ENCODE data around the gene INTS7. TPM values are rescaled to one million over a fixed set of nuclear protein-coding genes. Genes with fewer than 3 reads are reported as not detected.
"Not testable (repeated sequence)": the region's sequence is repeated elsewhere in the genome, so short reads cannot be mapped to it uniquely, and the experiment has no call there.

Gene INTS7
- total RNA-seq, 3 donors from 2014 or later, result 6.6 to 16.7 (median 10.8) TPM

GRCh38 chr1:211920602-211921226 lies 114.6 kb downstream of the INTS7 start:
- Histone ChIP-seq H3K4me1 (no peaks in the 10 kb centered on the region), H3K27ac (peak overlapping the region in 1 of 2 donors; percentile 5), H3K36me3 (no peaks in the 10 kb centered on the region), H3K4me3 (no peak overlapping the region), H3K9me3 (no peaks in the 10 kb centered on the region), H3K27me3 (no peaks in the 10 kb centered on the region)
- intact Hi-C loops (cut with DNase I; ENCODE audit: low total_unique reads), result no loop called here
- TF ChIP-seq, protein P1, sequence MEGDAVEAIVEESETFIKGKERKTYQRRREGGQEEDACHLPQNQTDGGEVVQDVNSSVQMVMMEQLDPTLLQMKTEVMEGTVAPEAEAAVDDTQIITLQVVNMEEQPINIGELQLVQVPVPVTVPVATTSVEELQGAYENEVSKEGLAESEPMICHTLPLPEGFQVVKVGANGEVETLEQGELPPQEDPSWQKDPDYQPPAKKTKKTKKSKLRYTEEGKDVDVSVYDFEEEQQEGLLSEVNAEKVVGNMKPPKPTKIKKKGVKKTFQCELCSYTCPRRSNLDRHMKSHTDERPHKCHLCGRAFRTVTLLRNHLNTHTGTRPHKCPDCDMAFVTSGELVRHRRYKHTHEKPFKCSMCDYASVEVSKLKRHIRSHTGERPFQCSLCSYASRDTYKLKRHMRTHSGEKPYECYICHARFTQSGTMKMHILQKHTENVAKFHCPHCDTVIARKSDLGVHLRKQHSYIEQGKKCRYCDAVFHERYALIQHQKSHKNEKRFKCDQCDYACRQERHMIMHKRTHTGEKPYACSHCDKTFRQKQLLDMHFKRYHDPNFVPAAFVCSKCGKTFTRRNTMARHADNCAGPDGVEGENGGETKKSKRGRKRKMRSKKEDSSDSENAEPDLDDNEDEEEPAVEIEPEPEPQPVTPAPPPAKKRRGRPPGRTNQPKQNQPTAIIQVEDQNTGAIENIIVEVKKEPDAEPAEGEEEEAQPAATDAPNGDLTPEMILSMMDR (IDR thresholded peaks at IDR 0.05), result no peak
- TF ChIP-seq POLR2A (IDR thresholded peaks at IDR 0.05), result no peak
- no peak for TF ChIP-seq POLR2AphosphoS5 (IDR thresholded peaks at IDR 0.05)
- no peak for DNase-seq (ENCODE audit: low spot score in 2 of 2)

GRCh38 chr1:211920141-211920572 lies 115.2 kb downstream of the INTS7 start:
- H3K4me1 ChIP-seq, result no peaks in the 10 kb centered on the region
- no peaks in the 10 kb centered on the region for H3K36me3 ChIP-seq
- TF ChIP-seq, protein P1 (IDR thresholded peaks at IDR 0.05), result no peak
- TF ChIP-seq POLR2AphosphoS5 (IDR thresholded peaks at IDR 0.05) (no peak), POLR2A (IDR thresholded peaks at IDR 0.05) (no peak)
- H3K4me3 ChIP-seq, result no peak overlapping the region
- peak in 1 of 2 donors; percentile 41 for DNase-seq (ENCODE audit: low spot score in 2 of 2)
- H3K9me3 ChIP-seq, result no peaks in the 10 kb centered on the region
- no peaks in the 10 kb centered on the region for H3K27me3 ChIP-seq
- peak overlapping the region in 1 of 2 donors; percentile 20 for H3K27ac ChIP-seq
- intact Hi-C loops (cut with DNase I; ENCODE audit: low total_unique reads), result no loop called here

DNA sequence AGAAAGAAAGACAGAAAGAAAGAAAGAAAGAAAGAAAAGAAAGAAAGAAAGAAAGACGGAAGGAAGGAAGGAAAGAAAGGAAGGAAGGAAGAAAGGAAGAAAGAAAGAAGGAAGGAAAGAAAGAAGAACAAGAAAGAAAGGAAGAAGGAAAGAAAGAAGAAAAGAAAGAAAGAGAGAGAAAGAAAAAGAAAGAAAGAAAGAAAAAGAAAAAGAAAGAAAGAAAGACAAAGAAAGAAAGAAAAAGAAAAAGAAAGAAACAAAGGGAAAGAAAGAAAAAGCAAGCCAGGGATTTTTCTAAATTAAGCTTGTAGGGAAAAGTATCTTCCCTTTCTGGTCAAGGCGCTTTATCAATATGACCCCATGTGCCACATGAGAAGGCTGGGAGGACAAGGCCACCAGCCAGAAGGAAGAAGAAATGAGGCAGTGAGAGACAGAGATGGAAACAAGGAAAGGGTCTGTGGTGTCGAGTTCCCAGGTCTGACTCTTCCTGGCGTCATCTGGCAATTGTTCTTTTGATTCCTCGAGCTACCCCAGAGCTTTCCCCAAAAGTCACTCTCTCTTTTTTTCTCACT lies 116.4 kb downstream of the INTS7 start:
- Histone ChIP-seq H3K9me3 (no peaks in the 10 kb centered on the region), H3K27me3 (no peaks in the 10 kb centered on the region), H3K4me1 (no peaks in the 10 kb centered on the region), H3K36me3 (no peaks in the 10 kb centered on the region), H3K27ac (no peak overlapping the region), H3K4me3 (no peak overlapping the region)
- TF ChIP-seq, protein P1 (IDR thresholded peaks at IDR 0.05), result no peak
- TF ChIP-seq POLR2A (IDR thresholded peaks at IDR 0.05) (no peak), POLR2AphosphoS5 (IDR thresholded peaks at IDR 0.05) (no peak)
- DNase-seq (ENCODE audit: low spot score in 2 of 2), result no peak
- intact Hi-C loops (cut with DNase I; ENCODE audit: low total_unique reads), result no loop called here

DNA sequence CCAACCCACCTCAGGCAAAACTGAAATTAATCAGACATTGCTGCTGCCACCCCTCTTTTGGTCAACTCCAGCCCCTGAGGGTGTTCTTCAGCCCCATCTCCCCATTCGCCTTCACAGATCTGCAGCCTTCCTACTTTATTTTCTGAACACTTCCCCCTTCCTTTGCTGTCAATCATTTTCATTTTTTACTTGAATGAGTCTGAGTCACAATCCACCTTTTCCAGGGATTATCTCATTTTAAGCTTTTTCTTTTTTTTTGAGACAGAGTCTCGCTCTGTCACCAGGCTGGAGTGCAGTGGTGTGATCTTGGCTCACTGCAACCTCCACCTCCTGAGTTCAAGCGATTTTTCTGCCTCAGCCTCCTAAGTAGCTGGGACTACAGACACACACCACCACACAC lies 118.9 kb downstream of the INTS7 start:
- intact Hi-C loops (cut with DNase I; ENCODE audit: low total_unique reads); H3K27ac ChIP-seq; H3K9me3 ChIP-seq; H3K36me3 ChIP-seq; H3K27me3 ChIP-seq; H3K4me1 ChIP-seq; DNase-seq (ENCODE audit: low spot score in 2 of 2); H3K4me3 ChIP-seq: not testable (repeated sequence)

DNA sequence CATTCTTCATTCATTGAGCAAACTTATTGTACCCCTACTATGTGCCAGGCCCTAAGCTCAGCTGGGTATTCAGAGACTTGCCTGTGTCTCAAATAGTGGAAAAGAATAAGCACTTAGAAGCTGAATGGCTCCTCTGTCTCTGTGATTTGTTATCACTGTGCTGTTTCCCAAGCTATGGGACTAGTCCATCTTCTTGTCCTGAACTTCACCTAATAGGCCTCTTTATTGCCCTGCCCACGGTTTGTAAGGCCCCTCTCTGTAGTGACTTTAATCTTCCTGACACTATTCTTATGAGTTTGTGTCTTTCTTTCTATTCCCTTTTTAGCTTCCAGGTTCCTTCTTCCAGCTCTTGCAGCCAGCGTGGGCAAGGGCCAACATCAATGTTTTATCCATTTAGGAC lies 119.4 kb downstream of the INTS7 start:
- no peak for DNase-seq (ENCODE audit: low spot score in 2 of 2)
- no peak for TF ChIP-seq POLR2AphosphoS5 (IDR thresholded peaks at IDR 0.05)
- TF ChIP-seq, protein P1 (IDR thresholded peaks at IDR 0.05), result no peak
- no peak for TF ChIP-seq POLR2A (IDR thresholded peaks at IDR 0.05)
- intact Hi-C loops (cut with DNase I; ENCODE audit: low total_unique reads), result no loop called here
- Histone ChIP-seq H3K9me3 (no peaks in the 10 kb centered on the region), H3K4me3 (no peak overlapping the region), H3K27ac (no peak overlapping the region), H3K4me1 (no peaks in the 10 kb centered on the region), H3K27me3 (no peaks in the 10 kb centered on the region), H3K36me3 (no peaks in the 10 kb centered on the region)

Data from breast epithelium (tissue), 4 donors.